Iris pigment epithelial cell (primary cell): Measurements from ENCODE around the gene SNRNP200.
A peak's percentile ranks its signal among the peaks of the same experiment; 100 is the strongest.
"Not testable (repeated sequence)": the region's sequence is repeated elsewhere in the genome, so short reads cannot be mapped to it uniquely, and the experiment has no call there.

ENCODE experiments used
- DNase-seq: peaks from one replicate; pipeline ENCODE4 v3.0.0-alpha.2; 2011; ENCODE audit warnings: low read depth

SNRNP200 gene

DNA sequence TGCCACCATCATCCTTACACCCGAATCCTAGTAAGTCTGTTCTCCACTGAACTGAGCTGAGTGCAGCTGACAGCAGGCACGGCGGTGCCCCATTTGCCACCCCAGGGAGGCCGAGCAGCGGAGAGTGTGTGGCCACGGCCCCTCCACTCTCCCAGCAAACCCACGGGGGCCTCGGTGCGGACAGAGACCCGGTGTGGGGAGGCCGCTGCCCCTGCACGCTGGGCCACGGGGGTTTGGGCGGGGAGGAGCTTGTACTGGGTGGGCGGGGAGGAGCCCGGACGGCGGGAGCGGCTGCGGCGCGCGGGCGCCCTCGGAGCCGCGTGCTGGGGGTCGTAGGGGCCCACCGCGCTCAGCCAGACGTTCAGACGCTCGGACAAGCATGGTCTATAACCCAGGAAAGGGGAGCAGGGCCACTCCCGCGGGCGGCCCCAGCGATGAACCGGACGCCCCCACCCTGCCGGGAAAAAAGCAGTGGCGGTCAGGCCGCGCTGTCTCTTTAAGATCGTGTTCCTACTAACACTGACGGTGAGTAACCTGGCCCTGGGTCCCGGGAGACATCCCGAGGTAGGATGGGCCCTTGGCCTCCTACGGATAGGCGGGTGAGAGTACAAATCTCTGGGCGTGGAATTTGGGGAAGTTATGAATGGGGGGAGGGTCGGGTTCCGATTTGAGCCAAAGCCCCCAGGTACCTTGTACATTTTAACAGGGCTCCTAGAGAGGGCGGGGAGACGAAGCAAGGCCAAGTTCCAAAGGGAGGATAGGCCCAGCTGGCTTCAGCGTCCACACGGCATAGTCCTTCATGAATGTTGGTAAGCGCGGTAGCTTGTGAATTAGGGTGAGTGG, 19.9 kb upstream of the SNRNP200 start, which contains the start of gene ITPRIPL1:
TSS of gene ITPRIPL1 (plus strand) at position 277 of the 843 bp plus-strand sequence. CDS start at position 800, 523 bp downstream.
- DNase-seq = no peak

DNA sequence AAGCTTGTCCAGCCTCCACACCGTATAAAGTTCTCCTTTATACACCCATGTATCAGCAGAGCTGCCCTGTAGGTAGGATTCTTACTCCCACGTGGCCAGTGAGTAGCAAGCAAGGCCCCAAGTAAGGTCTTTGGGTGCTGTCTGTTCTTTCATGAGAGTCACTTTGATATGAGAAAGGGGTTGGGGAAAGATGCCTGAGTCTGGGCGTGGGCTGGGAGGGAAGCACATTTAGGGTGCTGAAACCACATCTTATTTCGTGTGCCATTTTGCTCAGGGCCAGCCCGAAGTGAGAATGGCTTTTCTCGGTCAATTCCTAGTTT, 19.3 kb upstream of the SNRNP200 start:
- DNase-seq = no peak

DNA sequence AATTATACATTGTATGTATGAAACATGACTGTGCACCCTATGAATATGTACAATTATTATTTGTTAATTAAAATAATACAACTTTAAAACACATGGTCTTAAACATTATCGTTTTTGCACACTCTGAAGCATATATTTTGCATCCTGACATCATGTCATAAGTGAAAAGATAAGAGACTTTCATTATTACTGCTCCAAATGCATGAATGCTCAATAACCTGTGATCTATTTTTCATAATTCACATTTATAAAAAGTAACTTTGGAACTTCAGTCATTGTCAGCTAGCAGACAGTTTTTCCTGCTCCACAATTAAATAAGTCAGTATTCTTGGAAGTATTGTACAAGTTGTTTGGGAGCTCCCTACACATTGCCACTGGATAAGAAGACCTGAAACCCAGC, 18.5 kb upstream of the SNRNP200 start:
- no peak for DNase-seq

DNA sequence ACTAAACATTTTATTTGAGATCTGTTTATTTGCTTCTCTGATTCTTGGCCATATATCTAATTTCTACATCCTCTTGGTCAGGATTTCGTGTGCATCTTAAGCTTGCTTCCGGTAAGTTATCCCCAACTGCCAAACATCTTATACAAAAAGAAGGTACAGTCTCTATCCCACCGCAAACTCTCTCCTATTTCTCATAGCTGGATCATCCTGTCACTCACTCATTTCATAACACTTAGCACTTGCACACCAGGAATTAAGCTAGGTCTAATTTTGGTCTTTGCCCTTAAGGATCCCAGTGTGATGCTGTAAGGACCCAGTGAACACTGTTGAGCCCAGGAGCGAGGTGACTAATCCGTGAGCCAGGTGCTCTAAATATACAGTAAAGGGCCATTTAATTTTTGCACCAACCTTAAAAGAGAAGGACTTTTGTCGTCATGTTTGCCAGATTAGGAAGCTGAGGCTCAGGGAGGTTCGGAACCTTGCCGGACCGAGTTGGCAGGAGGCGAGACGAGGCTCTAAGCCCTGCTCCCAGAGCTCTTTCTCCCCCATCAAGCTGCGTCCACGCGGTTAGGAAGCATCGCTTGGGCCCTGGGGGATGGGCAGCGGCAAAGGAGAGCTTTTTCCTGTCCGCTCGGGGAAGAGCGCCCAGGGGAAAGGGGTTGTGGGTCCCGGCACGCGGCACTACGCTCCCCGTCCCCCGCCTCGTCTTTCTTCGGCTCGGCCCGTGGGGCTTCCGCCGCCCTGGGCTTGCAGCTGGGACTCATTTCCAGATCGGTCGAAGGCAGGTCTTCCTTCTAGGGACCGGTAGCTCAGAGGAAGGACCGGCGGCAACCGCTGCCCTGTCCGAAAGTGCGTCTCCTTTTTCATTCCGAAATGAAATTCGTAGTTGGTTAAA, 15.6 kb upstream of the SNRNP200 start:
- DNase-seq = no peak

DNA sequence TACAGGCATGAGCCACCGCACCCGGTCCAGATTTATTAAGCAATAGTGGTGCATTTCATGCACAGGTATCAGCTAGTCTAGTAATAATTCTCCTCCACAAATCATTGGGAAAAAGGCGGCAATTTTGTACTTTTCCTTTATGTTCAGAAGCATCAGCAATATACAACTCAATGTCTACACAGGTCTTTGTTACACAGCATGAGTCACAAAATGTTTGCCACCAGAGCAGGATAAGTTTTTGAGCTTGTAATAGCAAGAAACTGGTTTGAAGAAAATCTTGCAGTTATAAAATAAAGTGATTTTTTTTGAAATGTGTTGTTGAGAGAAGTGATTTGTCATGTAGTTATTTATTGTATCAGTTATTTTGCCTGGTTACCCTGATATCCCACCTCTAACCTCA, 15.0 kb upstream of the SNRNP200 start:
- DNase-seq = no peak

DNA sequence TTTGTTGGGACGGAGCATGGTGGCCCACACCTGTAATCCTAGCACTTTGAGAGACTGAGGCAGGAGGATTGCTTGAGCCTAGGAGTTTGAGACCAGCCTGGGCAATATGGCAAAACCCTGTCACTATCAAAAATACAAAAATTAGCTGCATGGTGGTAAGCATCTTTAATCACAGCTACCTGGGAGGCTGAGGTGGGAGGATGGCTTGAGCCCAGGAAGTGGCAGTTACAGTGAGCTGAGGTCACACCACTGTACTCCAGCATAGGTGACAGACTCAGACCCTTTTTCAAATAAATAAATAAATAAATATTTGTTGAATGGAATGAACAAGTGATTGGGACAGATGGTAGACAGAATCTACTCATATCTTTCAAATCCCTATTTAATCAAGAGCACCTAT, 14.1 kb upstream of the SNRNP200 start:
- no peak for DNase-seq

DNA sequence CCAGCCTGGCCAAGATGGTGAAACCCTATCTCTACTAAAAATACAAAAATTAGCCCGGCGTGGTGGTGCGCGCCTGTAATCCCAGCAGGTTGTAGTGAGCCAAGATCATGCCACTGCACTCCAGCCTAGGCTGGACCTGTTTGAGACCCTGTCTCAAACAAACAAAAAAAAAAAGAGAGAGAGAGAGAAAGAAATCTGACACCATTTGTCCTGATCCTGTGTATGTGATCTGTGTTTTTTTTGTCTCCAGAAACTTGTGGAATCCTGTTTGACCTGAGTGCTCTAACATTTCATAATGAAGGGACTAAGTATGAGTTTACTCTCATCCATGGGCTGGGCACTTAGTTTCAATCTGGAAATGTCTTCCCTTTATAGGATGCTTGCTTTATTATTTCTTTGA, 13.4 kb upstream of the SNRNP200 start:
- no peak for DNase-seq

DNA sequence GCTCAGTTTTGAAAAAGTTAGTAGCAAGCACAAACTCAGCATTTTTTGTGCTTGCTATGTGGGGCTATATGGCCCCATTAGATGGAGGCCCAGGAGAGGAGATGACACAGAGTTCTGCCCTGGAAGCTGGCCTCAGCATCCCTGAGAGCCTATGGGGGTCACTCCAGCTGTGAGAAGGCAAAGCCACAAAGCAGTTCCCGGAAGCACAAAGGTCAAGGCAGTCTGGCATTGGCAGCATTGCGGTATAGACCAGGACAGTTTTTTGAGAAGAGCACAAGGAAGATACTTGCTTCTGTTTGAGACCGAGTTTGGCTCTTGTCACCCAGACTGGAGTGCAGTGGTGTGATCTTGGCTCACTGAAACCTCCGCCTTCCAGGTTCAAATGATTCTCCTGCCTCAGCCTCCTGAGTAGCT, 12.2 kb upstream of the SNRNP200 start:
- no peak for DNase-seq

DNA sequence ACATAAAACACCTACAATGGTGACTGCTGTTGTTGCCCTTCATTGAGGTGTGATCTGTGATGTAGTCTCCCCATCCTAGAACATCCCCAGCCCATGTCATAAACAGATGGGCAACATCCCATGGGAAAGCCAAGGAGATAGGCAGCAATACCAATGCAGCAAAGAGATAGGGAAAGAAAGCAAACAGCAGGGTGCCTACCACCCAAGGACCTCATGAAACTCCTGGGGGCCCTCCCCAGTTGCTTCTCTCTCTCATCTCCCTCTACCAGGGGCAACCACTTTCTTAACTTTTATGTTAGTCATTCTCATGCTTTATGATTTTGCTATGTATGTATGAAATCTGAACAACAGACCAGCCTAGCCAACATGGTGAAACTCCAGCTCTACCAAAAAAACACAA, 11.7 kb upstream of the SNRNP200 start:
- DNase-seq = no peak

DNA sequence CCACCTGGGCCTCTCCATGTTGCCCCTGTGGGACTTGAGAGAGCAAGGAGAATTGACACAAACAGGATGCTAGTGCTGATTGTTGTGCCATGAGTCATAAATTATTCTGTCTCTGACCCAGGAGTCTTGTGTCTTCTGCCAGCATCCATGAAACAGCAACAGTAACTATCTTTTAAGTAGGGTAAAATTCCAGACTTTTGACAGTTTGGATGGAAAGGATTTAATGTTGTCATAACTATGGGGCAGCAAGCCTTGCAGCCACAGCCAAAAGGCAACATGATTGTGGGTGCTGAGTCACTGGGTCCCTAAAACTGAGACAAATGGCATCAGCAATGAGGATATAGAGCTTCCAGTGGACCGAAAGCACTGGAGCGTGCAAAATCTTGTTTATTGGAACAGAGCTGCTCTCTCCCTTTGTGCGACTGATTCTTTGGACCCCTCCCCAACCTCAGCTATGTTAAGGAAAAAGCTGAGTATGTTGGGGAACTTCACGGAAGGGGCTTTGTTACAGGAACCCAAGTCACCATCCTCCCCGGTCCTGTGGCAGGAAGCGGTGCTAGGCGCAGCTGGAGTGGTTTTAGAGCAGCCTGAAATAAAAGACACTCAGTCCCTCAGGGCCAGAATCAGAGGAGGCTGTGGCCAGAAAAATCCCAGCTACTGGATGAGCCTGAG, 10.2 kb upstream of the SNRNP200 start:
- DNase-seq = peak; percentile 82

DNA sequence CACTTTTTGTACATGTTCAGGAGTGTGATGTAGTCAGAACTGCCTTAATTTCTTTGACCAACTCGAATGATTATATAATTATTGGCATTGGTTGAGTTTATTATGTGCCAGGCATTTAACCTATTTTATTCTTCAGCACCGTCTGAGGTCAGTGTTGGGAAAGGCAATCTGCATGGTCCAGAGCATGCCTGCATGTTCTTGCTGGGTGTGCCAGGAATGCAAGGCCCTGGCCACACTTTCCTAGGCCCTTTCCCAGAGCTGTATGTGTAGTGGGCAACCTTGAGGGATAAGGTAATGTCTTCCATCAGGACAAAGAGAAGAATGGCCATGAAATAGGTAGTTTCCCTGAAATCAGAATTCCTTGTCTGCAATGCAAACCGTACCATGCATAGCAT, 9.7 kb upstream of the SNRNP200 start:
- no peak for DNase-seq

DNA sequence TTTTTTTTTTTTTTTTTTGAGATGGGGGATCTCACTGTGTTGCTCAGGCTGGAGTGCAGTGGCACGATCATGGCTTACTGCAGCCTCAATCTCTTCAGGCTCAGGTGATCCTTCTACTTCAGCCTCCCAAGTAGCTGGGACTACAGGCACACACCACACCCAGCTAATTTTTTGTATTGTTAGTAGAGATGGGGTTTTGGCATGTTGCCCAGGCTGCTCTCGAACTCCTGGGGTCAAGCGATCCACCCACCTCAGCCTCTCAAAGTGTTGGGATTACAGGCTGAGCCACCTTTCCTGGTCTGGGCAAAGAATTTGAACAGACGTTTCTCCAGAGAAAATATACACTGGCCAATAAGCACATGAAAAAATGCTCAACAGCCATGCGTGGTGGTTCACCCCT, 2.9 kb upstream of the SNRNP200 start:
- no peak for DNase-seq

DNA sequence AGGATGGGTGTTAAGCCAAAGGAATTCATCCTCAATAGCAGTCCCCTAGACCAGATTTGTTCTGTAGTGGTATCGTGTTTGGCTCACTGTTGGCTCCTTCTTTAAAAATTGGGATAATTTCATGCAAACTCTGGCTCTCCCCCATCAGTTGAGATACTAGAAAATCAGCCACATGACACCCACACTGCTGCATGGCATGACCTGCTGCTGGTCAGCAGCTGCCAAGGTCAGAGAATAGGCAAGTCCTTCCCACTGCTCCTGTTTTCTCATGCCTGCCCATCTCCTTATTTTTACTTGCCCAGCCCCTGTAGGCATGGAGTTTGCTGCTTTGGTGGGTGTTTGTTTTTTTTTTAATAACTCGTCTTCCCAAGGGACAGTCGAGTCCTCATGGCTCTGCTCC, 1.0 kb upstream of the SNRNP200 start:
- no peak for DNase-seq

DNA sequence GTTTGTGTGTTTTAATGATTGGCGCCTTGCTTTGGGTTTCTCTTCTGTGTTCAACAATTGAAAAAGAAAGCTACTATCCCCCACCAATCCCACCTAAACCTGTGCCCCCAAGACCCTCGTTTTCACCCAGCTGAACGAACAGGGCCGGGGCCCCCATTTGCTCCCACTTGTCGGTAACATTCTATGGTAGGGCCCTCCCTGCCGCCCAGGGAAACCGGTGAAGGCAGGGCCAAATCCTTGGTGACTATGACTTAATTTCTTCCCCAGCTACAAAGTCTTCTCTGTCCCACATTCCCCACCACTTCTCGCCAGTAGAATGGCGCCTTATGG, 598 bp upstream of the SNRNP200 start:
- DNase-seq = no peak

DNA sequence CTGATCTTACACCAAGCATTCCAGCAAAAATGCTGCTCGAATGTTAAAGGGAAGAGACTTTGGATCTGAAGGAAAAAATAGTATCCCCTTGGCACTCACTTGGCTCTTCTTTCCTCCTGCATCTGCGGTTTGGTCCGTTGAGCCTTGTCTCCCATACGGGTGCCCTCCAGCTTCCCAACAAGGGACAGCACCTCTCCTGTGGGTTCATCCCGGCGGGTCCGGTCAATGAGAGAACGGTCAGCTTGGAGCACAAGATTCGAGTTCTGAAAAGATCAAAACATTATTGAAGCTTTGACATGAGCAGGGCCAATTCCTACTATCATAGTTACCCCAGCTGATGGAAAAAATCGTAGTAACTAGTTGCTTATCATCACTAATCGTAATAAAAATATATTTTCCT, 740 bp downstream of the SNRNP200 start:
- DNase-seq = no peak

DNA sequence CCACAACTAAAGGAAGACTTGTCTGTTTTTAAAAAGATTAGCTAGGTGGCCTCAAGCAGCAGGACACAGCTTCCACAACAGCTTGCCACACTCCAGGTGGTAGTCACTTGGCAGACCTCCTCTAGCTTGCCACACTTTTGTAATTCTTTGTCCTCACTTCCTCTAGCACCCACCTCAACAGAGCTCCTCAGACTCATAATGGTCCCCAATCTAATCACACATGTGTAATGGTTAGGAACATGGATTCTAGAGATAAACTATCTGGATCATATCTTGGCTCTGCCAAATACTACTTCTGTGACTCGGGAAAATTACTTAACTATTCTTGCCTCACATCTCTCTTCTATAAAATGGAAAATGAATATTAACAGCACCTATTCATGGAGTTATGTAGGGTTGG, 3.5 kb downstream of the SNRNP200 start:
- no peak for DNase-seq

DNA sequence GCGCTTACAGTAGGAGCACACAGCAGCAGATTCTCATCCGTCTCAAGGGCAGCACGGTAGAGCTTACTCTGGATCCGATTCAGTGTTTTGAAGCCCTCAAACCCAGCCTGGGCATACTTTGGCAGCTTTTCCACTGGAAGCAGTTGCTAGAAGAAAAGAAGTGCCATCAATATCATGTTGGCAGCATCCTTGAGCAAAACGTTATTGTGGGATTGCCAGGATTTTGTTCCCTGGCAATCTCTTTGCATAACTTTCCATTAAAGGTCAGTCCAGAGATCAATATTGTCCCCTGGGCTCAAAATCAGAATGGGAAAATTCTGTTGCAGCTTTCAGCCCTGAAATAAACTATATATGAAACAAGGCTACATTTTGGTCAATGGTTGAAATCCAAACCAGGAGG, 8.4 kb downstream of the SNRNP200 start:
- DNase-seq = no peak

DNA sequence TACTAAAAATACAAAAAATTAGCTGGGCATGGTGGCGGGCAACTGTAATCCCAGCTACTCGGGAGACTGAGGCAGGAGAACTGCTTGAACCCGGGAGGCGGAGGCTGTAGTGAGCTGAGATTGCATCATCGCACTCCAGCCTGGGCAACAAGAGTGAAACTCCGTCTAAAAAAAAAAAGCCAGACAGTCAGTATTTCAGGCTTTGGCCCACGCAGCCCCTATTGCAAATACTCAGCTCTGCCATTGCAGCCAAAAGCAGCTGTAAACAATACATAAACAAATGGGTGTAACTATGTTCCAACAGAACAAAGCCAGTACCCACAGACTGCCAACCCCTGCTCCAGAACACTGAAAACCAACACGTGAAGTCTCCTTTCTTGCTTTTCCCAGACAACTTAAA, 11.1 kb downstream of the SNRNP200 start:
- not testable (repeated sequence) for DNase-seq

DNA sequence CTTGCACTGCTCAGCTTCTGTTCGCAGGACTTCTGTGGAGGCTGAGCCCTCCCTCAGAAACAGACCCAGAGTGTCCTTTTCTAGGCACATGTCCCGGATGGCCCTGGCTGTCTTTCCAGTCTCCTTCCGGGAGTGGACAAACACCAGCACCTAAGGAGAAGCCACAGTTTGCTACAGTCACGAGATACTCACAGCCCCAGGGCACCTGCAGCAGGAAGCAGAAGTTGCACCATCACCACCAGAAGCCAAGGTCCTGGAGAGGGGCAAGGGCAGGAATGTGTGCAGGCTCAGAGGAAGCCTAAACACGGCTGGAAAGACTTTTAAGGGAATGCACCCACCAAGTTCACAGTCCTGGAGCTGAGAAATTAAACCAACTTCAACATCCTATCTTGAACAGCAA, 13.6 kb downstream of the SNRNP200 start:
- DNase-seq = no peak

DNA sequence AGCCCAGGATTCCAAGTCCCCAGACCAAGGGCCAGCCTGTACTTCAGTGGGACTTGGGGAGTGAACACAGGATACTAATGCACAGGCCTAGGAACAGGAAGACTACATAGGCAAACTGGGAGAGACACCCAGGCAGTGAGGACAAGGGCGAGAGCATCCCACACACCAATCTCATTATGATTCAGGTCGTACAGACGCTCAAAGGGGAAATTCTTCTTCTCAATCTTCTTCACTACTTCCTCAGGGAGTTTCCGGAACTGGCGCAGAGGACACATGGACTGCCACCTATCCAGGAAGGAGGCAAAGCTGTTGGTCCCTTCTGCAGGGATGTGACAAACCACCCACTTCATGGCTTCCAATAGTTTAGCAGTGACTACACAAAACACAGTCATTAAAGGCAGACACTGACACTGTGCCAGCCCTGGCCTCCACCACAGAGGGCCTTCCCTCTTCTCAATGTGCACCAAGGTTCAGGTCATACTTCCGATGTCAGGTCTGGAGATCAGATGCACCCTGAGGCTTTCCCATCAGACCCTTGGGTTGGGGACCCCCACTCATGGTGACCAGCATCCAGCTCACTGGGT, 18.0 kb downstream of the SNRNP200 start:
- no peak for DNase-seq

DNA sequence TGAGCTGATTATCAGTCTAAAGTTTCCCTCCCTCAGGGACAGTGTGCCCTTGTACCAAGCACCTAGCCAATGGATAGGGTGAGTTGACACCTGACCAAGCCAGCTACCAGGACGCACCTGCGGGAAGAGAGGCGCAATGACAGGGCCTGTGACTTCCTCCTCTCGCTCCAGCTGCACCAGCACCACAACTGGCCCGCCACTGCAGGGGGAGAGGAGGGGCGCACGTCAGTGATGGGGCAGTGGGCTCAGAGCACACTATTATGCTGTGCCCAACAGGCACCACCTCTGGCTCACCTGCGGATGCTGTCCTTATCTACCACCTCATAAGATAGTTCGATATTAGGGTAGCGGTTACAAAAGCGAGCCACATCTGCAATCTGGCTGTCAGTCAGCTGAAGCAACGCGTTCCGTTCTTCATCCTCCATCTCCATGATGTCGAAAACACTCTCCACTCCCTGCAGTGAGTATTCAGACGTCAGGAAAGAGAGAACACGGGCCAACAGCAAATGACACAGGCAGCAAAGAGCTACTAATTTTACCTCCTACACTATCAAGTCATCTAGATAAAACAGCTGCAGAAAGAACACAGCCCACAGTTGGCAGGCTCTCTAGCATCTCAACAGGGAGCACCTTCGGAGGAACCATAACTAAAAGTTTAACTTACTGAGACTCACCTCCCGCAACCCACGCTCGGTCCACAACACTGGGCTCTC, 28.4 kb downstream of the SNRNP200 start:
- DNase-seq = no peak
